ENCODE measurements around the gene SPATS2L. TPM values are rescaled to one million over a fixed set of nuclear protein-coding genes. Genes with fewer than 3 reads are reported as not detected.

The SPATS2L gene
- total and polyA plus RNA-seq, 2 of the 13 experiments (the other 11 are each of a cell fraction or from before 2014, with no cell fraction given): 154 to 212 TPM

- TF ChIP-seq CTCF (CRISPR knock-in tag; IDR thresholded peaks at IDR 0.05) (peak; percentile 35), RBFOX2 (IDR thresholded peaks at IDR 0.05; ENCODE audit: low read depth, low read length) (peak; percentile 52; the same call in 1 of the 2 replicates), RBM22 (optimal IDR thresholded peaks at IDR 0.05; ENCODE audit: low read length) (peak; percentile 45), FOXO1 (CRISPR knock-in tag; IDR thresholded peaks at IDR 0.05) (no peak), ZNF138 (CRISPR knock-in tag; IDR thresholded peaks at IDR 0.05; ENCODE audit: low read depth) (no peak), NR2F6 (IDR thresholded peaks at IDR 0.05) (no peak), NR2F6 (CRISPR knock-in tag; IDR thresholded peaks at IDR 0.05) (no peak), MTF1 (CRISPR knock-in tag; IDR thresholded peaks at IDR 0.05) (no peak), PLRG1 (conservative IDR thresholded peaks at IDR 0.05) (no peak), KDM2A (CRISPR knock-in tag; IDR thresholded peaks at IDR 0.05; ENCODE audit: borderline replicate concordance, low read depth) (no peak), SMARCE1 (IDR thresholded peaks at IDR 0.05; ENCODE audit: borderline replicate concordance) (no peak), ZNF646 (CRISPR knock-in tag; IDR thresholded peaks at IDR 0.05) (peak; percentile 76), KLF6 (CRISPR knock-in tag; IDR thresholded peaks at IDR 0.05) (no peak), ZBTB42 (CRISPR knock-in tag; IDR thresholded peaks at IDR 0.05) (no peak), NKX3-1 (CRISPR knock-in tag; IDR thresholded peaks at IDR 0.05) (0 out of 2 replicates have a peak, but pooled peaks have one; percentile 33), BORCS8-MEF2B (CRISPR knock-in tag; IDR thresholded peaks at IDR 0.05) (no peak), POLR2G (IDR thresholded peaks at IDR 0.05; ENCODE audit: low read depth, low read length) (peak; percentile 32; the same call in 1 of the 2 replicates), RCOR2 (CRISPR knock-in tag; IDR thresholded peaks at IDR 0.05) (no peak), KMT2B (CRISPR knock-in tag; IDR thresholded peaks at IDR 0.05) (no peak), SAFB2 (CRISPR knock-in tag; IDR thresholded peaks at IDR 0.05; ENCODE audit: borderline replicate concordance, low read depth) (no peak), ZNF264 (CRISPR knock-in tag; IDR thresholded peaks at IDR 0.05) (0 out of 2 replicates have a peak, but pooled peaks have one; percentile 42), SSRP1 (CRISPR knock-in tag; IDR thresholded peaks at IDR 0.05) (no peak), ZNF136 (CRISPR knock-in tag; IDR thresholded peaks at IDR 0.05; ENCODE audit: low read depth) (no peak)
These were observed 2.2 kb downstream of the SPATS2L start (continued) for GRCh38 chr2:200308546-200309295.
